ENCODE data around the gene CAPN11. TPM values are rescaled to one million over a fixed set of nuclear protein-coding genes. Genes with fewer than 3 reads are reported as not detected.
"Not testable (repeated sequence)": the region's sequence is repeated elsewhere in the genome, so short reads cannot be mapped to it uniquely, and the experiment has no call there.

Gene CAPN11
- total RNA-seq, 2 donors from 2014 or later = 0.16 to 0.44 TPM

DNA sequence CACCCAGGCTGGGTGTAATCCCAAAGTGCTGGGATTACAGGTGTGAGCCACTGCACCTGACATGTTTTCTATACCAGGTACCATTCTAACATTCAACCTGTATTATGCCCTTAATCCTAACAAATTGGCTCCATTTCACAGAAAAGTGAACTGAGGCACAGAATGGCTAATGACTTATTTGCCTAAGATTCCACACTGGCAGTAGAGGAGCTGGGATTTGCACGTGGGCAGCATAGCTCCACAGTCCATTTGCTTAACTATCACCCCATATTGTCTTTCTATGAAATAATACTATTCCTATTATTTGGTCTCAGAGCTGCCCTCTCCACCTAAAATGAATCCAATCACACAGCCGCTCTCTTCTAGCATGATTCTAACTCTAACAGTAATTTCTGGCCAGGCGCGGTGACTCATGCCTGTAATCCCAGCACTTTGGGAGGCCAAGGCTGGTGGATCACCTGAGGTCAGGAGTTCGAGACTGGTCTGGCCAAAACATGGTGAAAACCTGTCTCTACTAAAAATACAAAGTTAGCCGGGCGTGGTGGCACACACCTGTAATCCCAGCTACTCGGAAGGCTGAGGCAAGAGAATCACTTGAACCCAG lies 34.8 kb downstream of the CAPN11 start:
- Histone ChIP-seq H3K36me3 (no peaks in the 10 kb centered on the region), H3K4me3 (no peak overlapping the region), H3K27me3 (no peaks in the 10 kb centered on the region), H3K9me3 (no peaks in the 10 kb centered on the region), H3K27ac (no peak overlapping the region), H3K4me1 (peaks cover 0 to 4% of the 10 kb centered on the region in 2 donors)
- DNase-seq (ENCODE audit: low spot score) = no peak
- TF ChIP-seq, protein P1, sequence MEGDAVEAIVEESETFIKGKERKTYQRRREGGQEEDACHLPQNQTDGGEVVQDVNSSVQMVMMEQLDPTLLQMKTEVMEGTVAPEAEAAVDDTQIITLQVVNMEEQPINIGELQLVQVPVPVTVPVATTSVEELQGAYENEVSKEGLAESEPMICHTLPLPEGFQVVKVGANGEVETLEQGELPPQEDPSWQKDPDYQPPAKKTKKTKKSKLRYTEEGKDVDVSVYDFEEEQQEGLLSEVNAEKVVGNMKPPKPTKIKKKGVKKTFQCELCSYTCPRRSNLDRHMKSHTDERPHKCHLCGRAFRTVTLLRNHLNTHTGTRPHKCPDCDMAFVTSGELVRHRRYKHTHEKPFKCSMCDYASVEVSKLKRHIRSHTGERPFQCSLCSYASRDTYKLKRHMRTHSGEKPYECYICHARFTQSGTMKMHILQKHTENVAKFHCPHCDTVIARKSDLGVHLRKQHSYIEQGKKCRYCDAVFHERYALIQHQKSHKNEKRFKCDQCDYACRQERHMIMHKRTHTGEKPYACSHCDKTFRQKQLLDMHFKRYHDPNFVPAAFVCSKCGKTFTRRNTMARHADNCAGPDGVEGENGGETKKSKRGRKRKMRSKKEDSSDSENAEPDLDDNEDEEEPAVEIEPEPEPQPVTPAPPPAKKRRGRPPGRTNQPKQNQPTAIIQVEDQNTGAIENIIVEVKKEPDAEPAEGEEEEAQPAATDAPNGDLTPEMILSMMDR (IDR thresholded peaks at IDR 0.05) = no peak

DNA sequence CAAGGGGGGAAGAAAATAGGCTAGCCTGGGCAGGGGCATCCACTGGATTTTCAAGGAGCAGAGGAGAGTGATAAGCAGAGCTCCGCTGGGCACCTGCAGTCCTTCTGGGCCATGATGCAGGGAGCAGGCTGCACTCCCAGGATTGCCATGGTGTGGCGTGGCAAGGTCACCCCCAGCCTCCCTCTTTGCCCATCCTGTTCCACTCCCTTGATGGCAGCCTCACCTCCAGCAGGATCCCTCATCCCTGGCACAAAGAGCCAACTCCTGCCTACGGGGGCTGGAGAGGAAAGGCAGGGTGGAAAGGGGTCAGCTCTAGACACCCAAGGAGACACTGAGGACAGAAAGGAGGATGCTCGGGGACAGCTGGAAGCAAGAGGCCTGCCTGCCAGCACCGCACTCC lies 35.7 kb downstream of the CAPN11 start:
- Histone ChIP-seq H3K4me1 (peaks cover 0 to 4% of the 10 kb centered on the region in 2 donors), H3K4me3 (no peak overlapping the region), H3K36me3 (no peaks in the 10 kb centered on the region), H3K9me3 (no peaks in the 10 kb centered on the region), H3K27ac (no peak overlapping the region), H3K27me3 (no peaks in the 10 kb centered on the region)
- no peak for DNase-seq (ENCODE audit: low spot score)
- TF ChIP-seq, protein P1 (IDR thresholded peaks at IDR 0.05) = no peak

DNA sequence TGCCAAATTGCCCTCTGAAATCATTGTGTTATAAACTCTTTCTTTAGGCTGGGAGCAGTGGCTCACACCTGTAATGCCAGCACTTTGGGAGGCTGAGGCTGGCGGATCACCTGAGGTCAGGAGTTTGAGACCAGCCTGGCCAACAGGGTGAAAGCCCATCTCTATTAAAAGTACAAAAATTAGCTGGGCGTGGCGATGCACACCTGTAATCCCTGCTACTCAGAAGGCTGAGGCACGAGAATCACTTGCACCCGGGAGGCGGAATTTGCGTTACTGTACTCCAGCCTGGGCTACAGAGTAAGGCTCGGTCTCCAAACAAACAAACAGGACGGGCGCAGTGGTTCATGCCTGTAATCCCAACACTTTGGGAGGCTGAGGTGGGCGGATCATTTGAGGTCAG lies 37.7 kb downstream of the CAPN11 start:
- not testable (repeated sequence) for H3K27me3 ChIP-seq; DNase-seq (ENCODE audit: low spot score); H3K36me3 ChIP-seq; H3K4me1 ChIP-seq; H3K27ac ChIP-seq; H3K4me3 ChIP-seq; H3K9me3 ChIP-seq

DNA sequence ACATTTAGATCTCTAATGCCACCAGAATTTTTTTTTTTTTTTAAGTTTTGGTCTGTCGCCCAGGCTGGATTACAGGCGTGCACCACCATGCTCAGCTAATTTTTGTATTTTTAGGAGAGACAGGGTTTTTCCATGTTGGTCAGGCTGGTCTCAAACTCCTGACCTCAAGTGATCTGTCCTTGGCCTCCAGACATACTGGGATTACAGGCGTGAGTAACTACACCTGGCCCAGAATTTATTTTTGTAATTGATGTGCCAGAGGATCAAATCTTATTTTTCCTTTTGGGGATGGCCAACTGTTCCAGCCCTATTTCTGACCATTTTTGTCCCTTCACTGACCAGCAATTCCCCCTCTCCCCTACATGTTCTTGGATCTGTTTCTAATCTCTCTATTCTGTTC lies 40.1 kb downstream of the CAPN11 start:
- no peak overlapping the region for H3K4me3 ChIP-seq
- peaks cover 0 to 12% of the 10 kb centered on the region in 2 donors for H3K4me1 ChIP-seq
- no peak overlapping the region for H3K27ac ChIP-seq
- H3K36me3 ChIP-seq = no peaks in the 10 kb centered on the region
- TF ChIP-seq, protein P1 (IDR thresholded peaks at IDR 0.05) = no peak
- DNase-seq (ENCODE audit: low spot score) = no peak
- H3K27me3 ChIP-seq = no peaks in the 10 kb centered on the region
- no peaks in the 10 kb centered on the region for H3K9me3 ChIP-seq

DNA sequence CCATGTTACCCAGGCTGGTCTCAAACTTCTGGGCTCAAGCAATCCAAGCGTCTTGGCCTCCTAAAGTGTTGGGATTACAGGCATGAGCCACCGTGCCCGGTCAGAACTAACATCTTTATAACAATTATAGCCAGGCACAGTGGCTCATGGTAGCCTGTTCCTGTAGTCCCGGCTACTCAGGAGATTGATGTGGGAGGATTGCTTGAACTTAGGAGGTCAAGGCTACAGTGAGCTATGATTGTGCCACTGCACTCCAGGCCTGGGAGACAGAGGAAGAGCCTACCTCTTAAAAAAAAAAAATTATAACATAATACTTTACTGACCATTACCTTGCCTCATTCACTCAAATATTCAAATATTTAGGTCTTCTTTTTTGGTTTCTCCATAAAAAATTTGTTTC lies 41.3 kb downstream of the CAPN11 start:
- Histone ChIP-seq H3K4me1 (peaks cover 0 to 12% of the 10 kb centered on the region in 2 donors), H3K4me3 (no peak overlapping the region), H3K9me3 (no peaks in the 10 kb centered on the region), H3K27ac (no peak overlapping the region), H3K36me3 (no peaks in the 10 kb centered on the region), H3K27me3 (no peaks in the 10 kb centered on the region)
- TF ChIP-seq, protein P1 (IDR thresholded peaks at IDR 0.05) = no peak
- no peak for DNase-seq (ENCODE audit: low spot score)

DNA sequence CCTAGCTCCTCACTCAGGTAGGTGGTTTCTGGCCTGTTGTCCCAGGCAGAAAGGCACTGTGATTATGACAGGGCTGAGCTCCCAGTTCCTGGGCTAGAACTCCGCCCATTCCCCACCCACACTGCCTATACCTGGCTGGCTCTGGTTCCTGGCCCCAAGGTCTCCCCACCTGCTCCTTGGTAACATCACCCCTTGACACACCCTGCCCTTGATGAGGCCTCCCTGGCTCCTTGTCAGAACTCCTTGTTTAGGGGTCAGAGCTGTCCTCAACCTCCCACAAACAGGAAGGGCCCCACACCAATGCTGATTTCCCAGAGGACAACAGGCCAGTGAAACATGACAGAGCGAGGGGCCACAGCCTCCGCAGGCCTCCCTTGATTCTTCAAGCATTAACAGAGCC lies 42.6 kb downstream of the CAPN11 start:
- peaks cover 0 to 12% of the 10 kb centered on the region in 2 donors for H3K4me1 ChIP-seq
- TF ChIP-seq, protein P1 (IDR thresholded peaks at IDR 0.05) = no peak
- H3K27ac ChIP-seq = peak overlapping the region in 1 of 2 donors; percentile 61
- H3K4me3 ChIP-seq = no peak overlapping the region
- no peaks in the 10 kb centered on the region for H3K36me3 ChIP-seq
- H3K27me3 ChIP-seq = no peaks in the 10 kb centered on the region
- H3K9me3 ChIP-seq = no peaks in the 10 kb centered on the region
- no peak for DNase-seq (ENCODE audit: low spot score)

Data from right atrium auricular region (tissue), 2 donors.